IMR-90 (cell line): Measurements from ENCODE around the gene PSMA7. TPM values are rescaled to one million over a fixed set of nuclear protein-coding genes. Genes with fewer than 3 reads are reported as not detected.

Experiments
- ATAC-seq: fragments of 200-7000 bp; cut with Tn5 transposase; 2 replicates; pipeline ENCODE4 v1.9.1; 2020; ENCODE audit warnings: low read depth, mild to moderate bottlenecking, moderate library complexity
- BruUV-seq: library from RNA; stranded (reverse); fragments of 400-500 nt; replicated peaks from 2 replicates; lab custom pipeline; 2021; lab: Mats Ljungman, UMichigan
- CTCF ChIA-PET: fragments of 300-600 bp; formaldehyde crosslinking; extraction: SDS; loops from one replicate; lab custom pipeline; 2021; ENCODE audit warnings: antibody characterized with exemption; lab: Yijun Ruan, JAX
- POLR2A ChIA-PET: fragments of 300-600 bp; sonication (Branson Sonifier 250); formaldehyde crosslinking; loops from one replicate; lab custom pipeline; 2022; ENCODE audit warnings: antibody characterized with exemption; ENCODE audit not compliant: unreplicated experiment; lab: Charles Lee
- DNase-seq: peaks from one replicate; pipeline ENCODE4 v3.0.0; 2013
- H2AFZ ChIP-seq: replicated peaks from 2 replicates; pipeline ENCODE3; 2013; ENCODE audit warnings: low read length, mild to moderate bottlenecking; ENCODE audit not compliant: poor library complexity
- H2AK5ac ChIP-seq: 2 replicates; pipeline ENCODE4 v1.6.1; 2013; ENCODE audit warnings: low read depth, low read length, inconsistent platforms
- H2AK9ac ChIP-seq: replicated peaks from 2 replicates; pipeline ENCODE3; 2013; ENCODE audit warnings: mild to moderate bottlenecking, low read depth, low read length, moderate library complexity; ENCODE audit not compliant: poor library complexity
- H2BK120ac ChIP-seq: 2 replicates; pipeline ENCODE4 v1.6.1; 2013; ENCODE audit warnings: low read depth, low read length, inconsistent platforms
- H2BK15ac ChIP-seq: 3 replicates; pipeline ENCODE4 v1.6.1; 2013; ENCODE audit warnings: low read depth, low read length, inconsistent platforms
- H2BK20ac ChIP-seq: 2 replicates; pipeline ENCODE4 v1.6.1; 2013; ENCODE audit warnings: low read depth, mild to moderate bottlenecking, inconsistent platforms, low read length, moderate library complexity
- H2BK5ac ChIP-seq: 2 replicates; pipeline ENCODE4 v1.6.1; 2013; ENCODE audit warnings: mild to moderate bottlenecking, low read depth, low read length, inconsistent platforms; ENCODE audit not compliant: poor library complexity, severe bottlenecking
- H3K14ac ChIP-seq: replicated peaks from 2 replicates; pipeline ENCODE4 v1.6.1; 2013; ENCODE audit warnings: low read depth, low read length, inconsistent platforms
- H3K18ac ChIP-seq: 2 replicates; pipeline ENCODE4 v1.6.1; 2013; ENCODE audit warnings: low read depth, low read length, control low read depth
- H3K23ac ChIP-seq: 2 replicates; pipeline ENCODE4 v1.6.1; 2013; ENCODE audit warnings: low read depth, low read length, inconsistent platforms
- H3K27ac ChIP-seq: 2 replicates; pipeline ENCODE4 v1.5.1; 2013; ENCODE audit warnings: mild to moderate bottlenecking, control low read depth, low read length; ENCODE audit not compliant: insufficient read depth
- H3K27me3 ChIP-seq: 2 replicates; pipeline ENCODE4 v1.6.1; 2013; ENCODE audit warnings: low read length; ENCODE audit not compliant: control insufficient read depth, insufficient read depth
- H3K36me3 ChIP-seq: 2 replicates; pipeline ENCODE4 v1.6.1; 2013; ENCODE audit warnings: low read length, mixed read lengths; ENCODE audit not compliant: control insufficient read depth, insufficient read depth
- H3K4ac ChIP-seq: 2 replicates; pipeline ENCODE4 v1.6.1; 2013; ENCODE audit warnings: low read depth, low read length, inconsistent platforms
- H3K4me1 ChIP-seq: 2 replicates; pipeline ENCODE4 v1.6.1; 2013; ENCODE audit warnings: low read length, mixed read lengths; ENCODE audit not compliant: control insufficient read depth, insufficient read depth
- H3K4me2 ChIP-seq: 2 replicates; pipeline ENCODE4 v1.6.1; 2013; ENCODE audit warnings: low read depth, mild to moderate bottlenecking, control low read depth, low read length, moderate library complexity
- H3K4me3 ChIP-seq: 2 replicates; pipeline ENCODE4 v1.5.1; 2013; ENCODE audit warnings: low read depth, mild to moderate bottlenecking, control low read depth, low read length, moderate library complexity; ENCODE audit not compliant: insufficient read depth
- H3K56ac ChIP-seq: 2 replicates; pipeline ENCODE4 v1.6.1; 2013; ENCODE audit warnings: low read length, inconsistent platforms; ENCODE audit not compliant: insufficient read depth; ENCODE audit errors: extremely low read depth
- H3K79me1 ChIP-seq, 2 experiments: 2 replicates each; pipeline ENCODE4 v1.6.1; 2013; ENCODE audit warnings: low read length in 2 of 2, inconsistent platforms in 1 of 2, low read depth in 1 of 2
- H3K9ac ChIP-seq: 2 replicates; pipeline ENCODE4 v1.6.1; 2013; ENCODE audit warnings: low read depth, low read length, control low read depth
- H3K9me1 ChIP-seq: 2 replicates; pipeline ENCODE4 v1.6.1; 2013; ENCODE audit warnings: low read length, inconsistent platforms; ENCODE audit not compliant: insufficient read depth
- H3K9me3 ChIP-seq: 2 replicates; pipeline ENCODE4 v1.6.1; 2013; ENCODE audit warnings: low read length; ENCODE audit not compliant: control insufficient read depth, insufficient read depth
- H4K20me1 ChIP-seq: 2 replicates; pipeline ENCODE4 v1.6.1; 2013; ENCODE audit warnings: low read length, inconsistent platforms; ENCODE audit not compliant: insufficient read depth
- H4K5ac ChIP-seq: 2 replicates; pipeline ENCODE4 v1.6.1; 2013; ENCODE audit warnings: mild to moderate bottlenecking, low read depth, low read length, control low read depth
- H4K8ac ChIP-seq, 2 experiments: 2 replicates each; pipeline ENCODE4 v1.6.1; 2013; ENCODE audit warnings: low read depth in 2 of 2, low read length in 2 of 2, control low read depth in 1 of 2, inconsistent platforms in 1 of 2
- H4K91ac ChIP-seq: 2 replicates; pipeline ENCODE4 v1.6.1; 2013; ENCODE audit warnings: low read depth, low read length, inconsistent platforms; ENCODE audit not compliant: insufficient read depth
- CHD1 ChIP-seq: IDR thresholded peaks from 2 replicates; pipeline ENCODE4 v1.6.1; 2012; ENCODE audit warnings: low read depth, low read length, improper control_type of control experiment
- CTCF ChIP-seq: conservative IDR thresholded peaks from 2 replicates; pipeline ENCODE4 v1.5.1; 2012; ENCODE audit warnings: mild to moderate bottlenecking, low read depth, low read length, improper control_type of control experiment
- WGBS, 2 experiments: methylation state at CpG; one replicate each; pipeline versions ENCODE4 v1.1.5 to v1.1.7; 2013; ENCODE audit warnings: missing lambda C conversion rate in 2 of 2; ENCODE audit not compliant: insufficient read length in 1 of 2; ENCODE audit errors: extremely low coverage in 2 of 2; 5-methylcytosine and 5-hydroxymethylcytosine counted together
- dilution Hi-C: fragments of 300-500 bp; cut with HindIII; formaldehyde crosslinking; loops from one replicate; pipeline ENCODE4 v1.14.3; 2018; ENCODE audit warnings: low sequenced_read_pairs; ENCODE audit not compliant: unreplicated experiment
- in situ Hi-C: fragments of 300-500 bp; cut with MboI; formaldehyde crosslinking; loops from 3 replicates; pipeline ENCODE4 v1.14.3; 2019; ENCODE audit warnings: low sequenced_read_pairs, inconsistent platforms, mixed read lengths
- intact Hi-C: fragments of 100-400 bp; cut with micrococcal nuclease; formaldehyde crosslinking; loops from 2 replicates; pipeline ENCODE4 v1.10.0; 2022
- polyA plus RNA-seq, 3 experiments: library from polyadenylated mRNA; depleted of rRNA; stranded (reverse); fragments of >200 nt; gene quantifications; 2 replicates each; pipeline ENCODE4 v1.2.3, GENCODE V29; 2012; ENCODE audit warnings: low replicate concordance in 1 of 3
- total RNA-seq: library from RNA; depleted of rRNA; stranded (reverse); fragments of >200 nt; gene quantifications from 2 replicates; pipeline ENCODE4 v1.2.3, GENCODE V29; 2012

Gene PSMA7
- total and polyA plus RNA-seq, 2 of the 4 experiments (the other 2 are of a cell fraction), result 417 to 458 TPM

GRCh38 chr20:62167474-62167873, 24.3 kb upstream of the PSMA7 start:
- no peak for ATAC-seq
- no peak for DNase-seq
- 100% methylated on average over 1 of the region's 6 CpGs; no CpG with 5 or more reads in 1 of the 2 experiments for WGBS, 2 experiments
- H3K4me3 ChIP-seq, result no peak overlapping the region
- no peak overlapping the region for H4K5ac ChIP-seq
- no peaks in the 10 kb centered on the region for H3K27me3 ChIP-seq
- H3K9ac ChIP-seq, result no peak overlapping the region
- H3K56ac ChIP-seq, result no peak overlapping the region
- no peak overlapping the region for H3K23ac ChIP-seq
- H3K4me1 ChIP-seq, result no peaks in the 10 kb centered on the region; the same call in 1 of the 2 replicates
- TF ChIP-seq CHD1 (no peak), CTCF (no peak)
- no peak overlapping the region for H2AK5ac ChIP-seq
- BruUV-seq, result no TSS peak
- no peak overlapping the region for H2AFZ ChIP-seq
- H3K14ac ChIP-seq, result no peak overlapping the region
- H2BK20ac ChIP-seq, result no peak overlapping the region
- ChIA-PET POLR2A (no interaction called here), CTCF (no interaction called here)
- no peak overlapping the region for H3K27ac ChIP-seq
- H3K79me1 ChIP-seq, result peaks cover 2 to 6% of the 10 kb centered on the region in 2 experiments; a peak in 3 of 4 replicates
- H4K20me1 ChIP-seq, result no peaks in the 10 kb centered on the region; the same call in 1 of the 2 replicates
- H3K18ac ChIP-seq, result no peak overlapping the region
- H2AK9ac ChIP-seq, result no peak overlapping the region
- in situ Hi-C loops (no loop called here), dilution Hi-C loops (no loop called here), intact Hi-C loops (no loop called here)
- no peak overlapping the region for H2BK15ac ChIP-seq
- no peak overlapping the region for H4K8ac ChIP-seq
- H3K4ac ChIP-seq, result no peak overlapping the region
- no peak overlapping the region for H2BK5ac ChIP-seq
- no peak overlapping the region for H4K91ac ChIP-seq
- H3K4me2 ChIP-seq, result no peak overlapping the region
- H3K9me3 ChIP-seq, result no peaks in the 10 kb centered on the region
- H2BK120ac ChIP-seq, result no peak overlapping the region
- 0 out of 2 replicates have a peak, but pooled peaks cover 3% of the 10 kb centered on the region for H3K9me1 ChIP-seq
- H3K36me3 ChIP-seq, result peaks cover 48% of the 10 kb centered on the region
